BLaER1 treated with 17β-estradiol and CSF1 and Interleukin-3, amounts not matched to agents 10 nM and 100 nM (cell line): Measurements from ENCODE around the gene TRMT61A.

Experiments
- H3K27ac ChIP-seq, 11 experiments: shearing (Covaris generic); formaldehyde crosslinking; 2 replicates each; pipeline ENCODE4 v1.8.1; 2022
- H3K27me3 ChIP-seq, 11 experiments: shearing (Covaris generic); formaldehyde crosslinking; 2 replicates each; pipeline ENCODE4 v1.8.1; 2022
- H3K36me3 ChIP-seq, 11 experiments: shearing (Covaris generic); formaldehyde crosslinking; 2 replicates each; pipeline ENCODE4 v1.8.1; 2022
- H3K4me1 ChIP-seq, 10 experiments: shearing (Covaris generic); formaldehyde crosslinking; 2 replicates each; pipeline ENCODE4 v1.8.1; 2022
- H3K4me2 ChIP-seq, 11 experiments: shearing (Covaris generic); formaldehyde crosslinking; 2 replicates each; pipeline ENCODE4 v1.8.1; 2022
- H3K4me3 ChIP-seq, 10 experiments: shearing (Covaris generic); formaldehyde crosslinking; 2 replicates each; pipeline ENCODE4 v1.8.1; 2022
- H3K9ac ChIP-seq, 11 experiments: shearing (Covaris generic); formaldehyde crosslinking; 2 replicates each; pipeline ENCODE4 v1.8.1; 2022
- H3K9me3 ChIP-seq, 11 experiments: shearing (Covaris generic); formaldehyde crosslinking; replicated peaks in 1 of 11; 2 replicates each; pipeline ENCODE4 v1.8.1; 2022
- H4K20me1 ChIP-seq, 11 experiments: shearing (Covaris generic); formaldehyde crosslinking; 2 replicates each; pipeline ENCODE4 v1.8.1; 2022
- Cebpa-rat ChIP-seq, 11 experiments: shearing (Covaris generic); IDR thresholded peaks; 2 replicates each; pipeline ENCODE4 v1.8.1; 2022

Gene TRMT61A

DNA sequence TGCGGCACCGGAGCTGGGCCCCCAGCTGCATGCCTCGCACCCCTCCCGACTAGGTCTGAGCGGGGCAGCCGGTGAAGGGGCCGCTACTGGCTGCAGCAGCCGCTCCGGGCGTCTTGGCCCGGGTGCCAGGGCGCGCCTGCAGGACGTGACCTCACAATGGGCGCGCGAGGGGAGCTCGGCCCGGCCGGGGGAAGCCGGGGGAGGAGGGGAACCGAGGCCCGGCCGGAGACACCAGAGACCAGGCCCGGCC lies 33.1 kb downstream of the TRMT61A start:
- H3K9me3 ChIP-seq, result no peaks in the 10 kb centered on the region
- no peak for TF ChIP-seq Cebpa-rat (IDR thresholded peaks at IDR 0.05)
- H4K20me1 ChIP-seq, result peaks cover 57 to 94% (median 70%) of the 10 kb centered on the region in 11 experiments
- H3K27ac ChIP-seq, result peak overlapping the region; percentile 93 to 99 (median 97)
- peak overlapping the region; percentile 88 to 98 (median 95) for H3K9ac ChIP-seq
- H3K4me3 ChIP-seq, result peak overlapping the region; percentile 87 to 100 (median 98)
- H3K4me2 ChIP-seq, result peak overlapping the region; percentile 84 to 97 (median 94)
- peaks cover 52 to 75% (median 66%) of the 10 kb centered on the region in 10 experiments for H3K4me1 ChIP-seq
- peaks cover 27 to 48% (median 40%) of the 10 kb centered on the region in 11 experiments for H3K36me3 ChIP-seq
- no peaks in the 10 kb centered on the region for H3K27me3 ChIP-seq

DNA sequence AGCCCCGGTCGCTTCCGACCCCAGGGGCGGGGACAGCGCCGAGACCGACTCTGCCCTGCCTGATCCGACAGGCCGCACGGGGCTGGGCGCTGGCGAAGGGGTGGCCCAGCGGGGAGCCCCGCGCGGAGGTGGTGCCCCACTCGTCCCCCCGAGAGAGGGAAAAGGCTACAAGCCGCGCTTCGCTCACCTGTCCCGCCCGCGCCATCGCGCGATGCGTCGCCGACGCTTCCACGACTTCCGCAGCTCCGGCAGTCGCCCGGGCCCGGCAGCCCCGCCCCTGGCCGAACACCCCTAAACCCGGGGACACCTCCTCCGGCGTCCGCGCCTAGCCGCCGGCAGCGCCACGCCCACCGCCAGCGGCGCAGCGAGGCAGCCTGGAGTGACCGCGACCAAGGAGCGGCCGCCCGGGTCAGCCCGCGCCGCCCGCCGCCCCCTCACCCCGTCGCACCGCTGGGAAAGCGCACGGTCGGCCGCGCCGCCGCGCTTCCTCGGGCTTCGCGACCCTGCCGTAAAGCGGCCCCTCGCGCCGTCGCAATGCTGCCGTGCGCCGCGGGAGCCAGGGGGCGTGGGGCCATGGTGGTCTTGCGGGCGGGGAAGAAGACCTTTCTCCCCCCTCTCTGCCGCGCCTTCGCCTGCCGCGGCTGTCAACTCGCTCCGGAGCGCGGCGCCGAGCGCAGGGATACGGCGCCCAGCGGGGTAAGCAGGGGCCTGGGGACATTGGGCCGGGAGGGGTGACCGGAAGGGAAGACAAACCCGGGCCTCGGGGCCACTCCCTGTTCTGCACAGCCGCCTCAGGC lies 33.6 kb downstream of the TRMT61A start, which contains the start of the genes BAG5 and COA8:
BAG5 (minus strand) TSS at position 229 of the 797 bp plus-strand sequence. CDS start 1,493 bp downstream, outside the sequence.
COA8 (plus strand) TSS at position 532 of the 797 bp plus-strand sequence; CDS start at position 574, 42 bp downstream.
- TF ChIP-seq Cebpa-rat (IDR thresholded peaks at IDR 0.05), result no peak
- peak within 1 kb of the TSS; percentile 87 to 100 (median 98) for H3K4me3 ChIP-seq

DNA sequence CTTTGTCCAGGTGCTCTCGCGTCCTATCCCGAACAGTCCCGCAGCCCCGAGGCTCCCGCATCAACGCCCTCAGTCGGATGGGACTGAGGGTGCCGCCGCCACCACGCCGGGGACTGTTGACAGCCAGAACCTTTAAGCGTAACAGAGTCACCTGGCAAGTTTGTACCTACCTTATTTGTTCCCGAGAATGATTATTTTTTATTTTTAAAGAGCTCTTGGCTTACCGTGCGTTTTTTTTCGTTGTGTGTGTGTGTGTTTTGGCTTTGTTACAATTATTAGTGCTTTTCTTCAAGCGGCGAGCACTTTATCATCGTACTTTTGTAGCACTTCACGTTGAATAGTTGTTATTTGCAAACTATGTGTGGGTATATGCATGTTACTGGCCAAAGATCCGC lies 34.2 kb downstream of the TRMT61A start:
- H3K9me3 ChIP-seq, result no peaks in the 10 kb centered on the region
- TF ChIP-seq Cebpa-rat (IDR thresholded peaks at IDR 0.05), result no peak
- H3K36me3 ChIP-seq, result peaks cover 23 to 37% (median 32%) of the 10 kb centered on the region in 11 experiments
- peak overlapping the region; percentile 93 to 99 (median 97) for H3K27ac ChIP-seq
- peak overlapping the region; percentile 87 to 100 (median 98) for H3K4me3 ChIP-seq
- H3K4me1 ChIP-seq, result peaks cover 55 to 74% (median 66%) of the 10 kb centered on the region in 10 experiments
- peak overlapping the region; percentile 88 to 98 (median 95) for H3K9ac ChIP-seq
- H3K27me3 ChIP-seq, result no peaks in the 10 kb centered on the region
- H3K4me2 ChIP-seq, result peak overlapping the region; percentile 87 to 97 (median 94)
- H4K20me1 ChIP-seq, result peaks cover 52 to 94% (median 70%) of the 10 kb centered on the region in 11 experiments

More for the DNA sequence above, 33.6 kb downstream of the TRMT61A start, which contains the start of the genes BAG5 and COA8:
- Histone ChIP-seq H3K4me1 (peaks cover 55 to 74% (median 66%) of the 10 kb centered on the region in 10 experiments), H4K20me1 (peaks cover 55 to 94% (median 70%) of the 10 kb centered on the region in 11 experiments), H3K27ac (peak within 1 kb of the TSS; percentile 93 to 99 (median 97)), H3K9me3 (no peaks in the 10 kb centered on the region), H3K36me3 (peaks cover 27 to 43% (median 38%) of the 10 kb centered on the region in 11 experiments), H3K4me2 (peak within 1 kb of the TSS; percentile 92 to 97 (median 95)), H3K9ac (peak within 1 kb of the TSS; percentile 88 to 98 (median 95)), H3K27me3 (no peaks in the 10 kb centered on the region)

DNA sequence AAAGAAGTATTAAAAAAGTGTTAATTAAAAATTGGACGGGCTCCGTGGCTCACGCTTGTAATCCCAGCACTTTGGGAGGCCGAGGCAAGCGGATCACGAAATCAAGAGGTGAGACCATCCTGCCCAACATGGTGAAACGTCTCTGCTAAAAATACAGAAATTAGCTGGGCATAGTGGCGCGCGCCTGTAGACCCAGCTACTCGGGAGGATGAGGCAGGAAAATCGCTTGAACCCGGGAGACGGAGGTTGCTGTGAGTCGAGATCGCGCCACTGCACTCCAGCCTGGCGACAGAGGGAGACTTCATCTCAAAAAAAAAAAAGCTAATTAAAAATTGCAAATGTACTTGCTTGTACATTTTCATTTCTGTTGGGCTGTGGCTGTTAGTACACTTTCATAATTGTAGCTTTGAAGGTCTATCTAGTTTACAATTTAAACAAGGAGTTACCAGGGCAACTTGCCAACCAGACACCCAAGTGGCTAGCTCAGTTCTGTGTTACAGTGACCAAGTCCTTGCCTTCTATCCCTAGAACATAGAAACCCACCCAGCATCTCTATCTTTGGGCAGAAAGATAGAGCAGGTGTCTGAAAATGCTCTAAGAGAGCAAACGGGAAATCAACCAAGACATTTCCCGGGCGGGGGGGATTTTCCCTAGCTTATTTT lies 35.0 kb downstream of the TRMT61A start:
- Histone ChIP-seq H4K20me1 (peaks cover 47 to 93% (median 69%) of the 10 kb centered on the region in 11 experiments; a peak in 21 of 22 replicates), H3K9ac (peak overlapping the region; percentile 88 to 98 (median 95)), H3K4me3 (peak overlapping the region; percentile 87 to 100 (median 98)), H3K36me3 (peaks cover 15 to 29% (median 25%) of the 10 kb centered on the region in 11 experiments), H3K4me2 (peak overlapping the region; percentile 87 to 97 (median 94)), H3K27ac (peak overlapping the region in 2 of 11 experiments; percentile 96 to 98; a peak in 1 of 22 replicates), H3K27me3 (no peaks in the 10 kb centered on the region), H3K4me1 (peaks cover 50 to 70% (median 60%) of the 10 kb centered on the region in 10 experiments), H3K9me3 (no peaks in the 10 kb centered on the region)
- TF ChIP-seq Cebpa-rat (IDR thresholded peaks at IDR 0.05), result no peak

DNA sequence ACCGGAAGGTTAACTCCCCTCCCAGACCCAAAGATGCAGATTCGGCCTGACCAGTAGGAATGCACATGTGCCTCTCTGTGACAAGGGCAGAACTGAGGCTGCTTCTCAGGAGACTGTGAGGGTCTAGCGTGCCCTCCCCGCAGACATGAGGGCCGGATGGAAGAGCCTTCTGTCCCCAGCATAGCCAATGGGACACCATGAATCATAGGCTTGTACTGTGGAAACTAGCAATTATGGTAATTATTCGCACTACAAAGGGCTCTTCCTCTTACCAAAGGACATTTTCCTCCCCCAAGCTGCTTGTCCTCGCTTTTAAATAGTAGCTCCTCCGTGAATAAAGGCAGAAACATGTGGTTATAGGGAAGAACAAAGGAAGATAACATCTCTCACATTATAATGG lies 40.0 kb downstream of the TRMT61A start:
- peaks cover 34 to 94% (median 75%) of the 10 kb centered on the region in 11 experiments; a peak in 20 of 22 replicates for H4K20me1 ChIP-seq
- no peaks in the 10 kb centered on the region for H3K27me3 ChIP-seq
- H3K4me1 ChIP-seq, result peaks cover 24 to 59% (median 44%) of the 10 kb centered on the region in 10 experiments
- H3K4me3 ChIP-seq, result no peak overlapping the region
- H3K4me2 ChIP-seq, result 0 out of 22 replicates have a peak overlapping the region, but pooled peaks of 1 of the 11 experiments have one; percentile 17
- peaks cover 18 to 31% (median 23%) of the 10 kb centered on the region in 11 experiments for H3K36me3 ChIP-seq
- peak overlapping the region in 3 of 11 experiments; percentile 2 to 32 (median 2); a peak in 3 of 22 replicates for H3K9ac ChIP-seq
- H3K27ac ChIP-seq, result no peak overlapping the region
- H3K9me3 ChIP-seq, result no peaks in the 10 kb centered on the region
- no peak for TF ChIP-seq Cebpa-rat (IDR thresholded peaks at IDR 0.05)

DNA sequence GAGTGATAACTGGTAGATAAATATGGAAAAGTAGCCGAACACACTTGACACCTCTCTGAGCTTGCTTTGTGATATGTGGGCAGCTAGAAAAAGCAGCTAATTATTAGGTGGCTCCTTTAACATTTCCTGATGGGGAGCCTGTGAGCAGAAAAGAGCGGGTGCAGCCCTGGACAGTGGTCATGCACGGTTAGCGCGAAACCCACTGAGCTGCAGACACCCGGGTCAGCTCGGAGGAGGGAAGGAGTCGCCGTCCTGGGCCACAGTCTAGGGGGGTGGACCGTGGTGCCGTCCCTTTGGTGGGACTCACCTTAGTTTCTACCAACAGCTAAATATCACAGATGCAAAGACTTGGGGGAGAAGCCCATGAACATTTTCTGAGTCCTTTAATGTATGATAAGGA lies 40.4 kb downstream of the TRMT61A start:
- Histone ChIP-seq H4K20me1 (peaks cover 34 to 94% (median 71%) of the 10 kb centered on the region in 11 experiments; a peak in 20 of 22 replicates), H3K4me2 (0 out of 22 replicates have a peak overlapping the region, but pooled peaks of 1 of the 11 experiments have one; percentile 17), H3K4me3 (no peak overlapping the region), H3K4me1 (peaks cover 19 to 54% (median 39%) of the 10 kb centered on the region in 10 experiments), H3K27me3 (no peaks in the 10 kb centered on the region), H3K9ac (peak overlapping the region in 3 of 11 experiments; percentile 2 to 24 (median 2); a peak in 2 of 22 replicates), H3K27ac (no peak overlapping the region), H3K9me3 (no peaks in the 10 kb centered on the region), H3K36me3 (peaks cover 23 to 36% (median 28%) of the 10 kb centered on the region in 11 experiments)
- TF ChIP-seq Cebpa-rat (IDR thresholded peaks at IDR 0.05), result no peak

DNA sequence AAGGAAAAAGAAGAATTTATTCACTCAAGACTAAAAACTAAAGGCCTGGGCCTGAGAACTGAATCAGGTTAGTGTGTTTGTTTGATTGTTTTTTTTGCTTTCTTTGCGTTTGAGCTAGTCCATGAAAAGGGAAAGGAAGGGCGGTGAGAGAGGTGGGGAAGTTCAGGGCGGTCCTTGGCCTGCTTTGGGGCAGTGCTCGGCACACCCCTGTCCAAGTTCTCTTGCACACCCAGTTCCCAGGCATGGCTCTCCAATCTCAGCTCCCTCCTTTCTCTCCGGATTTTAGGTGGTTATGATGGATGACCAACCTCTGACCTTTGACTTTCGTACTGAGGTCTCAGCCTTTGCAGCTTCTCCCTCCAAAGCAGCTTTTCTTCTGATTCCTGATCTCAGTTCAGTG lies 45.1 kb downstream of the TRMT61A start:
- Histone ChIP-seq H3K27ac (no peak overlapping the region), H3K4me1 (peaks cover 7 to 24% (median 21%) of the 10 kb centered on the region in 10 experiments; a peak in 18 of 20 replicates), H3K9ac (no peak overlapping the region), H3K27me3 (no peaks in the 10 kb centered on the region), H3K4me3 (no peak overlapping the region), H3K36me3 (peaks cover 58 to 68% (median 67%) of the 10 kb centered on the region in 11 experiments), H3K9me3 (no peaks in the 10 kb centered on the region), H4K20me1 (peaks cover 21 to 92% (median 57%) of the 10 kb centered on the region in 11 experiments; a peak in 20 of 22 replicates), H3K4me2 (no peak overlapping the region)
- no peak for TF ChIP-seq Cebpa-rat (IDR thresholded peaks at IDR 0.05)

DNA sequence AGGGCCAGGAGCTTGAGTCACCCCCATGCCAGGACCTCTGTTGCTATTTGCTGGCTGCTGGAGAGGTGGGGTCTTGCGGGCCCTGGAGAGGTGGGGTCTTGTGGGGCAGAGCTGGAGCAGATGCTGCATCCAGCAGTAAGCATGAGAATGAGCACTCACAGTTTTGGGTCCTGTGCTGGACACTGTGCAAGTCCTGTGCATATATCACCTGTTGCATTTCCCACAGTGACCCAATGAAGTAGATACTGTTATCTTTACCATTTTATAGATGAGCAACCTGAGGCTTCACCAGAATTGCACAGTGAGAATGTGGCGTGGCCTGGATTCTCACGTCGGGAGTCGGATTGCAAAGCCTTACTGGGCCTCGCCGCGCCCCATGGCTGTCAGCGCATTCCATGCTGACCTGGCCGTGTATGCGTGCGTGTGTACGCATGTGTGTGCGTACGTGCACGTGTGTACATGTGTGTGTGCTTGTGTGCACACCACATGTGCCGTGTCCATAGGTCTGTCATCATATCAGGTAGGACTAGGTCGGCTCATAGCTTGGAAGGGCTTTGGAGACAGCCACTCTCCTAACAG lies 45.8 kb downstream of the TRMT61A start:
- H3K27ac ChIP-seq, result no peak overlapping the region
- no peak for TF ChIP-seq Cebpa-rat (IDR thresholded peaks at IDR 0.05)
- no peaks in the 10 kb centered on the region for H3K27me3 ChIP-seq
- H3K36me3 ChIP-seq, result peaks cover 60 to 75% (median 70%) of the 10 kb centered on the region in 11 experiments
- no peak overlapping the region for H3K4me3 ChIP-seq
- H3K9ac ChIP-seq, result peak overlapping the region in 1 of 11 experiments; percentile 18; a peak in 1 of 22 replicates
- H3K4me2 ChIP-seq, result no peak overlapping the region
- peaks cover 7 to 22% (median 16%) of the 10 kb centered on the region in 10 experiments; a peak in 17 of 20 replicates for H3K4me1 ChIP-seq
- no peaks in the 10 kb centered on the region for H3K9me3 ChIP-seq
- peaks cover 17 to 85% (median 50%) of the 10 kb centered on the region in 11 experiments; a peak in 19 of 22 replicates for H4K20me1 ChIP-seq
